Endothelial cell of umbilical vein (primary cell): Measurements from ENCODE around the gene TMEM207. TPM values are rescaled to one million over a fixed set of nuclear protein-coding genes. Genes with fewer than 3 reads are reported as not detected.

Source experiments
- BruUV-seq: library from RNA; stranded (reverse); fragments of 400-500 nt; replicated peaks from 2 replicates; lab custom pipeline; 2021; lab: Mats Ljungman, UMichigan
- CTCF ChIA-PET: fragments of 300-600, 350-600 bp; sonication (Branson Sonifier 250); formaldehyde crosslinking; loops from one replicate; lab custom pipeline; 2021; ENCODE audit warnings: antibody characterized with exemption, inconsistent platforms; lab: Charles Lee
- POLR2A ChIA-PET: fragments of 300-600, 350-600 bp; sonication (Branson Sonifier 250); formaldehyde crosslinking; loops from one replicate; lab custom pipeline; 2021; ENCODE audit warnings: antibody characterized with exemption, inconsistent platforms; lab: Charles Lee
- DNase-seq: peaks from one replicate; pipeline ENCODE4 v3.0.0-alpha.2; 2011; ENCODE audit warnings: low read depth, low spot score
- FAIRE-seq: peaks from 2 replicates; lab custom pipeline; 2011; peaks lifted over from hg19 to GRCh38; lab: Jason Lieb, UNC
- H2AFZ ChIP-seq: 2 replicates; pipeline ENCODE4 v1.6.0; 2012; ENCODE audit warnings: low read depth, low read length, control low read depth, inconsistent platforms
- H3K27ac ChIP-seq: 2 replicates; pipeline ENCODE4 v1.5.1; 2011; ENCODE audit warnings: low read depth, mild to moderate bottlenecking, control low read depth, low read length, moderate library complexity; ENCODE audit not compliant: insufficient read depth
- H3K27me3 ChIP-seq, 2 experiments: 2 replicates each; pipeline versions ENCODE4 v1.6.0 to v1.6.1; 2011; ENCODE audit warnings: low read length in 2 of 2, mixed read lengths in 1 of 2; ENCODE audit not compliant: control insufficient read depth in 2 of 2, insufficient read depth in 2 of 2
- H3K36me3 ChIP-seq, 2 experiments: 2 replicates in 1 of 2; 3 replicates in 1 of 2; pipeline ENCODE4 v1.5.1; 2011; ENCODE audit warnings: low read length in 2 of 2, mild to moderate bottlenecking in 1 of 2, moderate library complexity in 1 of 2; ENCODE audit not compliant: control insufficient read depth in 2 of 2, insufficient read depth in 2 of 2; ENCODE audit errors: extremely low read depth in 1 of 2
- H3K4me1 ChIP-seq: 3 replicates; pipeline ENCODE4 v1.5.1; 2011; ENCODE audit warnings: mild to moderate bottlenecking, low read length; ENCODE audit not compliant: control insufficient read depth, insufficient read depth; ENCODE audit errors: extremely low read depth
- H3K4me2 ChIP-seq: 2 replicates; pipeline ENCODE4 v1.6.1; 2011; ENCODE audit warnings: low read length, control low read depth, mixed read lengths; ENCODE audit not compliant: insufficient read depth
- H3K4me3 ChIP-seq, 3 experiments: fragments of 200-600 bp in 1 of 3; sonication (generic), shearing (Covaris generic) in 1 of 3; replicated peaks in 1 of 3; 2 replicates each; pipeline ENCODE4 v1.5.1; 2011 to 2016; ENCODE audit warnings: control low read depth in 3 of 3, low read length in 3 of 3, mild to moderate bottlenecking in 2 of 3, inconsistent platforms in 1 of 3, low read depth in 1 of 3, moderate library complexity in 1 of 3; ENCODE audit not compliant: insufficient read depth in 1 of 3
- H3K79me2 ChIP-seq: 2 replicates; pipeline ENCODE4 v1.6.0; 2012; ENCODE audit warnings: low read length, inconsistent platforms; ENCODE audit not compliant: control insufficient read depth, insufficient read depth
- H3K9ac ChIP-seq: replicated peaks from 2 replicates; pipeline ENCODE3; 2011; ENCODE audit warnings: low read length, control low read depth; ENCODE audit not compliant: insufficient read depth; ENCODE audit errors: extremely low read depth
- H3K9me1 ChIP-seq: replicated peaks from 3 replicates; pipeline ENCODE4 v1.6.0; 2011; ENCODE audit warnings: mild to moderate bottlenecking, low read length; ENCODE audit not compliant: control insufficient read depth, insufficient read depth; ENCODE audit errors: extremely low read depth
- H3K9me3 ChIP-seq: replicated peaks from 2 replicates; pipeline ENCODE4 v1.5.1; 2012; ENCODE audit warnings: low read length, inconsistent platforms; ENCODE audit not compliant: control insufficient read depth, insufficient read depth
- H4K20me1 ChIP-seq: replicated peaks from 2 replicates; pipeline ENCODE3; 2011; ENCODE audit warnings: mild to moderate bottlenecking, low read length; ENCODE audit not compliant: control insufficient read depth, insufficient read depth; ENCODE audit errors: extremely low read depth
- EZH2 ChIP-seq: IDR thresholded peaks from 2 replicates; pipeline ENCODE4 v1.6.1; 2012; ENCODE audit warnings: borderline replicate concordance, low read depth, mild to moderate bottlenecking, moderate library complexity, low read length, inconsistent platforms; ENCODE audit not compliant: severe bottlenecking
- FOS ChIP-seq: IDR thresholded peaks from 2 replicates; pipeline ENCODE4 v1.6.1; 2011; ENCODE audit warnings: mild to moderate bottlenecking, low read length, moderate library complexity, borderline replicate concordance; ENCODE audit not compliant: insufficient read depth
- GATA2 ChIP-seq: IDR thresholded peaks from 2 replicates; pipeline ENCODE4 v1.7.0; 2011; ENCODE audit warnings: low read depth, mild to moderate bottlenecking, moderate library complexity, mixed read lengths, low read length; ENCODE audit not compliant: insufficient read length, insufficient read depth
- JUN ChIP-seq: IDR thresholded peaks from 2 replicates; pipeline ENCODE4 v1.6.1; 2011; ENCODE audit warnings: borderline replicate concordance, low read depth; ENCODE audit not compliant: insufficient read length, insufficient read depth
- MYC ChIP-seq: IDR thresholded peaks from one replicate; pipeline ENCODE4 v1.6.1; 2011; ENCODE audit warnings: mild to moderate bottlenecking, low read depth, low read length
- POLR2A ChIP-seq: IDR thresholded peaks from 2 replicates; pipeline ENCODE4 v1.6.1; 2012; ENCODE audit warnings: low read depth, mild to moderate bottlenecking, control low read depth, low read length
- POLR2AphosphoS5 ChIP-seq: IDR thresholded peaks from 2 replicates; pipeline ENCODE4 v1.6.1; 2012; ENCODE audit warnings: low read depth, mild to moderate bottlenecking, control low read depth, low read length, moderate library complexity; ENCODE audit not compliant: insufficient read depth
- dilution Hi-C: fragments of 300-500 bp; cut with MboI; formaldehyde crosslinking; loops from one replicate; pipeline ENCODE4 v1.15.0; 2019; ENCODE audit warnings: low sequenced_read_pairs; ENCODE audit not compliant: extremely low pct_ligation_motif_present
- intact Hi-C: fragments of 100-400 bp; cut with micrococcal nuclease; formaldehyde crosslinking; loops from one replicate; pipeline ENCODE4 v1.10.0; 2022
- polyA plus RNA-seq, 4 experiments: library from polyadenylated mRNA; depleted of rRNA in 3 of 4; stranded (reverse) in 3 of 4; unstranded in 1 of 4; fragments of >200 nt; gene quantifications; 2 replicates each; pipeline versions ENCODE4 v1.2.1 to v1.2.3, GENCODE V29; 2011 to 2012; ENCODE audit warnings: missing spikeins in 1 of 4
- total RNA-seq: library from RNA; stranded (reverse); gene quantifications from 2 replicates; pipeline ENCODE4 v1.2.3, GENCODE V29; 2021
- TF ChIP-seq, protein P1 (sequence below), 2 donors: IDR thresholded peaks; 1 replicate in 1 of 2; 2 replicates in 1 of 2; pipeline ENCODE4 v1.5.1; 2011; ENCODE audit warnings: low read length in 2 of 2, mild to moderate bottlenecking in 2 of 2, moderate library complexity in 2 of 2, control low read depth in 1 of 2, inconsistent platforms in 1 of 2, low read depth in 1 of 2; ENCODE audit not compliant: insufficient read depth in 1 of 2; ENCODE audit errors: extremely low read depth in 1 of 2
- TF ChIP-seq, protein P2 (sequence below): IDR thresholded peaks from 2 replicates; pipeline ENCODE4 v1.6.1; 2011; ENCODE audit not compliant: insufficient read depth, insufficient read length

TMEM207 gene
- total and polyA plus RNA-seq, 2 donors (not counting 3 experiments of a cell fraction or from before 2014, with no cell fraction given), result not detected

DNA sequence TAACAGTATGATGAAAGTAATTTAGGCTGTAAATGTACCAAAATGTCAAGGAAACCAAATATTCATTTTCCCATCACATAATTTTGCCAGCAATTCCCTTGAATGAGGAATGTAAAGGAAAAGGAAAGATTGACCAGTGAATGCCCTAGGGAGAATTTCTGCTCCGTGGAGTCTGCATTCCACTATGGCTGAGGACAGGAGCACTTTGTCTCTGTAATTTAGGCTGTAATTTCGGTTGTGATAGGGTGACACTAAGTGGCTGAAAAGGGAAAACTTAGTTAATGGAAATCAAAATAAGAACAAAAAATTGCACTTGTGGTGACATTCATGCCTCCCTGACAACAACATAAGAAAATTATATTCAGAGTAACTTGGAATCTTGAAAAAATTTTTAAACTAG, 8.3 kb upstream of the TMEM207 start:
- no peak overlapping the region for H3K9ac ChIP-seq
- no peaks in the 10 kb centered on the region for H3K9me3 ChIP-seq
- H3K79me2 ChIP-seq, result no peaks in the 10 kb centered on the region
- H2AFZ ChIP-seq, result no peak overlapping the region
- H3K9me1 ChIP-seq, result no peaks in the 10 kb centered on the region
- no peak for TF ChIP-seq POLR2A
- TF ChIP-seq FOS, result no peak
- TF ChIP-seq, protein P1, sequence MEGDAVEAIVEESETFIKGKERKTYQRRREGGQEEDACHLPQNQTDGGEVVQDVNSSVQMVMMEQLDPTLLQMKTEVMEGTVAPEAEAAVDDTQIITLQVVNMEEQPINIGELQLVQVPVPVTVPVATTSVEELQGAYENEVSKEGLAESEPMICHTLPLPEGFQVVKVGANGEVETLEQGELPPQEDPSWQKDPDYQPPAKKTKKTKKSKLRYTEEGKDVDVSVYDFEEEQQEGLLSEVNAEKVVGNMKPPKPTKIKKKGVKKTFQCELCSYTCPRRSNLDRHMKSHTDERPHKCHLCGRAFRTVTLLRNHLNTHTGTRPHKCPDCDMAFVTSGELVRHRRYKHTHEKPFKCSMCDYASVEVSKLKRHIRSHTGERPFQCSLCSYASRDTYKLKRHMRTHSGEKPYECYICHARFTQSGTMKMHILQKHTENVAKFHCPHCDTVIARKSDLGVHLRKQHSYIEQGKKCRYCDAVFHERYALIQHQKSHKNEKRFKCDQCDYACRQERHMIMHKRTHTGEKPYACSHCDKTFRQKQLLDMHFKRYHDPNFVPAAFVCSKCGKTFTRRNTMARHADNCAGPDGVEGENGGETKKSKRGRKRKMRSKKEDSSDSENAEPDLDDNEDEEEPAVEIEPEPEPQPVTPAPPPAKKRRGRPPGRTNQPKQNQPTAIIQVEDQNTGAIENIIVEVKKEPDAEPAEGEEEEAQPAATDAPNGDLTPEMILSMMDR (IDR thresholded peaks at IDR 0.05; ENCODE audit: extremely low read depth in 1 of 2, insufficient read depth in 1 of 2, low read depth in 1 of 2, low read length in 2 of 2), result no peak
- no peak for TF ChIP-seq EZH2
- TF ChIP-seq, protein P2, sequence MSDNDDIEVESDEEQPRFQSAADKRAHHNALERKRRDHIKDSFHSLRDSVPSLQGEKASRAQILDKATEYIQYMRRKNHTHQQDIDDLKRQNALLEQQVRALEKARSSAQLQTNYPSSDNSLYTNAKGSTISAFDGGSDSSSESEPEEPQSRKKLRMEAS, result no peak
- no peak for TF ChIP-seq GATA2
- no peak for TF ChIP-seq POLR2AphosphoS5
- TF ChIP-seq JUN, result no peak
- no peak for TF ChIP-seq MYC
- POLR2A ChIA-PET, result no interaction called here
- no peak overlapping the region for H3K4me3 ChIP-seq
- H4K20me1 ChIP-seq, result no peaks in the 10 kb centered on the region
- BruUV-seq, result no TSS peak
- no peak overlapping the region for H3K27ac ChIP-seq
- intact Hi-C loops (no loop called here), dilution Hi-C loops (no loop called here)
- FAIRE-seq (no peak), DNase-seq (no peak)
- no peaks in the 10 kb centered on the region for H3K4me1 ChIP-seq
- H3K4me2 ChIP-seq, result no peak overlapping the region
- H3K36me3 ChIP-seq, result no peaks in the 10 kb centered on the region
- peaks cover 4 to 14% of the 10 kb centered on the region in 2 experiments for H3K27me3 ChIP-seq
- CTCF ChIA-PET, result no interaction called here
